MCF 10A (cell line): Measurements from ENCODE around the gene SLC6A19. TPM values are rescaled to one million over a fixed set of nuclear protein-coding genes. Genes with fewer than 3 reads are reported as not detected.

ENCODE experiments used
- BruUV-seq: library from RNA; stranded (reverse); fragments of 400-500 nt; replicated peaks from 2 replicates; lab custom pipeline; 2021; lab: Mats Ljungman, UMichigan
- CTCF ChIA-PET: fragments of 300-600 bp; sonication (Branson Sonifier 250); formaldehyde crosslinking; extraction: SDS; loops from one replicate; lab custom pipeline; 2021; ENCODE audit warnings: antibody characterized with exemption, inconsistent platforms; lab: Yijun Ruan, JAX
- POLR2A ChIA-PET: fragments of 300-600, 350-650 bp; sonication (Branson Sonifier 250); formaldehyde crosslinking; extraction: SDS; loops from one replicate; lab custom pipeline; 2020; ENCODE audit warnings: antibody characterized with exemption, inconsistent platforms; lab: Yijun Ruan, JAX
- DNase-seq: peaks from one replicate; pipeline ENCODE4 v3.0.0-alpha.2; 2018; ENCODE audit not compliant: unreplicated experiment
- H3K27ac Mint-ChIP-seq: one replicate; pipeline ENCODE4 v1.8.0; 2022; ENCODE audit warnings: mild to moderate bottlenecking, low read depth, mixed read lengths; ENCODE audit not compliant: unreplicated experiment
- H3K27me3 Mint-ChIP-seq: one replicate; pipeline ENCODE4 v1.8.0; 2022; ENCODE audit warnings: mixed read lengths; ENCODE audit not compliant: insufficient read depth, unreplicated experiment
- H3K36me3 Mint-ChIP-seq: one replicate; pipeline ENCODE4 v1.8.0; 2022; ENCODE audit warnings: mild to moderate bottlenecking, moderate library complexity, mixed read lengths; ENCODE audit not compliant: insufficient read depth, unreplicated experiment
- H3K4me1 Mint-ChIP-seq: one replicate; pipeline ENCODE4 v1.8.0; 2022; ENCODE audit warnings: mixed read lengths; ENCODE audit not compliant: insufficient read depth, unreplicated experiment
- H3K4me3 Mint-ChIP-seq: one replicate; pipeline ENCODE4 v1.8.0; 2022; ENCODE audit warnings: mild to moderate bottlenecking, moderate library complexity, mixed read lengths; ENCODE audit not compliant: unreplicated experiment
- H3K9me3 Mint-ChIP-seq: one replicate; pipeline ENCODE4 v1.8.0; 2022; ENCODE audit warnings: mixed read lengths; ENCODE audit not compliant: unreplicated experiment
- intact Hi-C: fragments of 100-400 bp; cut with micrococcal nuclease; formaldehyde crosslinking; loops from 2 replicates; pipeline ENCODE4 v1.14.1; 2022
- total RNA-seq: library from RNA; stranded (reverse); gene quantifications from 2 replicates; pipeline ENCODE4 v1.2.3, GENCODE V29; 2022
- TF ChIP-seq, protein P1 (sequence below): fragments of 200-600 bp; IDR thresholded peaks from one replicate; pipeline ENCODE4 v1.8.0; 2022; ENCODE audit warnings: antibody characterized with exemption, mild to moderate bottlenecking; ENCODE audit not compliant: unreplicated experiment

Gene SLC6A19
- total RNA-seq, 1 experiment from 2014 or later: not detected

GRCh38 chr5:1203968-1204692, 2.7 kb downstream of the SLC6A19 start:
- Mint-ChIP-seq H3K9me3 (no peaks in the 10 kb centered on the region), H3K36me3 (no peaks in the 10 kb centered on the region), H3K27me3 (peaks cover 38% of the 10 kb centered on the region), H3K27ac (no peak overlapping the region), H3K4me1 (no peaks in the 10 kb centered on the region), H3K4me3 (no peak overlapping the region)
- intact Hi-C loops: loop anchor here (10.0 kb wide), 1 partner anchor 141 kb away; the partner anchor contains the start of gene CLPTM1L
- ChIA-PET POLR2A (no interaction called here), CTCF (interaction anchor here (0.6 to 0.7 kb wide), 3 partner anchors 220 to 286 kb away, joined by 3 read pairs; no protein-coding TSS in a partner anchor)
- TF ChIP-seq, protein P1, sequence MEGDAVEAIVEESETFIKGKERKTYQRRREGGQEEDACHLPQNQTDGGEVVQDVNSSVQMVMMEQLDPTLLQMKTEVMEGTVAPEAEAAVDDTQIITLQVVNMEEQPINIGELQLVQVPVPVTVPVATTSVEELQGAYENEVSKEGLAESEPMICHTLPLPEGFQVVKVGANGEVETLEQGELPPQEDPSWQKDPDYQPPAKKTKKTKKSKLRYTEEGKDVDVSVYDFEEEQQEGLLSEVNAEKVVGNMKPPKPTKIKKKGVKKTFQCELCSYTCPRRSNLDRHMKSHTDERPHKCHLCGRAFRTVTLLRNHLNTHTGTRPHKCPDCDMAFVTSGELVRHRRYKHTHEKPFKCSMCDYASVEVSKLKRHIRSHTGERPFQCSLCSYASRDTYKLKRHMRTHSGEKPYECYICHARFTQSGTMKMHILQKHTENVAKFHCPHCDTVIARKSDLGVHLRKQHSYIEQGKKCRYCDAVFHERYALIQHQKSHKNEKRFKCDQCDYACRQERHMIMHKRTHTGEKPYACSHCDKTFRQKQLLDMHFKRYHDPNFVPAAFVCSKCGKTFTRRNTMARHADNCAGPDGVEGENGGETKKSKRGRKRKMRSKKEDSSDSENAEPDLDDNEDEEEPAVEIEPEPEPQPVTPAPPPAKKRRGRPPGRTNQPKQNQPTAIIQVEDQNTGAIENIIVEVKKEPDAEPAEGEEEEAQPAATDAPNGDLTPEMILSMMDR: no peak
- DNase-seq: no peak
- no TSS peak for BruUV-seq

DNA sequence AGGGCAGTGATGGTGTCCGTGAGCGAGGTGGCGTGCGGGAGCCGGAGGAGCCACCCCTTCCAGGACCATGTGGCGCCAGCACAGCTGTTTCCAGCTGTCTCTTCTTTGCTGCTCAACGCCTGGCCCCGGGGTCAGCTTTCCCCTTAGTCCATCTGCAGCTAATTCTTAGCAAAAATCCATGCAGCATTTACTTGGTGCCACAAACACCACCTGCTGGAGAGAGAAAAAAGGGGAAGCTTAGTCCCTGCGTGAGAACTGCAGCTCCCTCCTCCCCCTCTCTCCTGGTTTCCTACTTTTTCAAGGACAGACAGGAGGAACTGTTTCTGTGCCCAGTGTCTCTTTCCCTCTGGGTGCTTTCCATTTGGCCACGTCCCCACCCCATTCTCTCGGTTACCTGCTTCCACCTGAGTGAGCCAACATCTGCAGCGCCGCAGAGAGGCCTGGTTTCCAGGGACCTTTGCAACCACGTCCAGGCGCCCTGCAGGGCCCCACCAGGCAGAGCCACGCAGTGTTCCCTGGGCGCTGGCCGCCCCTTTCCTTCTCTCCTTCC, 3.4 kb downstream of the SLC6A19 start:
- Mint-ChIP-seq H3K9me3 (no peaks in the 10 kb centered on the region), H3K4me1 (no peaks in the 10 kb centered on the region), H3K27ac (no peak overlapping the region), H3K4me3 (no peak overlapping the region), H3K36me3 (no peaks in the 10 kb centered on the region), H3K27me3 (peaks cover 38% of the 10 kb centered on the region)
- TF ChIP-seq, protein P1: no peak
- intact Hi-C loops: loop anchor here (10.0 kb wide), 1 partner anchor 140 kb away; the partner anchor contains the start of gene CLPTM1L
- POLR2A ChIA-PET: no interaction called here
- BruUV-seq: no TSS peak
- no peak for DNase-seq
- CTCF ChIA-PET: interaction anchor here (0.6 to 0.7 kb wide), 4 partner anchors 220 to 437 kb away, joined by 3 read pairs; no protein-coding TSS in a partner anchor

DNA sequence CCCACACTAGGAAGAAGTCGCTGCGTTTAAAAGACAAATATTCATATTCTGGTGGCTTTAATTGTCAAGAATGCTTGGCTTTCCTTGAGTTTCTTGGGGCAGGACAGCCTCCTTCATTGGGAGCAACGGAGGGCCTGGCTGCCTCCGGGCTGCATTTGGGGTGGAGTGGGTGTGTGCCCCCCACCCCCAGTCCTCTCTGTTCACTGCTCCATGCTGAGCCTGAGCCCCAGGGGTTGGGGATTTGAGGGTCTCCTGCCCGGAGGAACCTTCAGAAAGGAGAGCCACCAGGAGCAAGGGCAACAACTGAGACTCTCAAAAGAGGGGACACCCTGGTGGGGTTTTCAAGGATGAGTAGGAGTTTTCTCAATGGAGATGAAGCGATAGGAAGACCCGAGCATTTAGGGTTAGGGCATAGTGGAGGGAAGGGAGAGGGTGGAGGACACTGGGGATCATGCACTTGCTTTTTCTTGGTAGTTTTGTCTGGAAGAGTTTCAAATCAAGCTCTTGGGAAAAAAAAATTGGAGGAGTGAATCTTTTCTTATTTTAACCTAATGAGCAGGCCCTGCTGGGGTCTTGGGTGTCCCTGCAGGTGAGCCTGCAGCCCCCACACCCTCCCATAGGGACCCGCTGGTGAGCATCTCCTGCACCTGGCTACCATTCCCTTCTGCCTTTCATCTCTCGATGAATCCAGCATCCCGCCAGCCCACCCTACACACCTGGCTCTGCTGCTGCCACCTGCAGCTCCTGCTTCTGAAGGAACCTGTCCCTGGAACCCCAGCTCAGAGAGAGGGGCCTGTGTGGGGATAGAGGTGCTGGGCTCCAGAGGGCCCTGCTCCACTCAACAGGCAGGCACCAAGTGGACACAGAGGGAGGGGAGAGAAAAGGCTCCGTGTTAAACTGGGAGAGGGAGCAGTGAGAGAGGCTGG, 4.1 kb downstream of the SLC6A19 start:
- POLR2A ChIA-PET: interaction anchor here (0.7 kb wide), 1 partner anchor 72 kb away, joined by 3 read pairs; no protein-coding TSS in a partner anchor

More for the DNA sequence above, 4.1 kb downstream of the SLC6A19 start:
- TF ChIP-seq, protein P1: no peak
- no peak for DNase-seq
- no TSS peak for BruUV-seq
- no peak overlapping the region for H3K4me3 Mint-ChIP-seq
- H3K4me1 Mint-ChIP-seq: no peaks in the 10 kb centered on the region
- H3K36me3 Mint-ChIP-seq: no peaks in the 10 kb centered on the region
- H3K9me3 Mint-ChIP-seq: no peaks in the 10 kb centered on the region
- H3K27me3 Mint-ChIP-seq: peaks cover 38% of the 10 kb centered on the region
- CTCF ChIA-PET: interaction anchor here (0.6 to 1.0 kb wide), 2 partner anchors 11 to 437 kb away, joined by 3 to 7 read pairs; no protein-coding TSS in a partner anchor
- intact Hi-C loops: loop anchor here (10.0 kb wide), 1 partner anchor 139 kb away; the partner anchor contains the start of gene CLPTM1L
- H3K27ac Mint-ChIP-seq: no peak overlapping the region
